ENCODE data around the gene PAAF1.
"Not testable (repeated sequence)": the region's sequence is repeated elsewhere in the genome, so short reads cannot be mapped to it uniquely, and the experiment has no call there.

Gene PAAF1

GRCh38 chr11:73878771-73879170 is 2.0 kb downstream of the PAAF1 start:
- Histone ChIP-seq H3K4me3 (ENCODE audit: low read depth in 1 of 2, low read length in 2 of 2) (no peak overlapping the region), H3K36me3 (ENCODE audit: control insufficient read depth in 1 of 2, insufficient read depth in 2 of 2, low read length in 2 of 2) (peaks cover 0 to 10% of the 10 kb centered on the region in 2 donors), H3K4me1 (ENCODE audit: control insufficient read depth in 1 of 2, insufficient read depth in 2 of 2, low read length in 2 of 2) (peaks cover 21 to 29% of the 10 kb centered on the region in 2 donors), H3K9ac (ENCODE audit: low read depth in 1 of 2, low read length in 2 of 2) (no peak overlapping the region), H3K9me3 (ENCODE audit: control insufficient read depth in 1 of 2, low read length in 2 of 2) (no peaks in the 10 kb centered on the region), H3K27me3 (ENCODE audit: control insufficient read depth in 1 of 2, insufficient read depth in 2 of 2, low read length in 2 of 2) (no peaks in the 10 kb centered on the region), H3K27ac (ENCODE audit: low read depth, low read length) (no peak overlapping the region)

GRCh38 chr11:73880449-73880848 is 3.6 kb downstream of the PAAF1 start:
- H3K36me3 ChIP-seq (ENCODE audit: control insufficient read depth in 1 of 2, insufficient read depth in 2 of 2, low read length in 2 of 2); H3K4me3 ChIP-seq (ENCODE audit: low read depth in 1 of 2, low read length in 2 of 2); H3K9me3 ChIP-seq (ENCODE audit: control insufficient read depth in 1 of 2, low read length in 2 of 2); H3K9ac ChIP-seq (ENCODE audit: low read depth in 1 of 2, low read length in 2 of 2); H3K27me3 ChIP-seq (ENCODE audit: control insufficient read depth in 1 of 2, insufficient read depth in 2 of 2, low read length in 2 of 2); H3K27ac ChIP-seq (ENCODE audit: low read depth, low read length): not testable (repeated sequence)
- peaks cover 14 to 22% of the 10 kb centered on the region in 2 donors for H3K4me1 ChIP-seq (ENCODE audit: control insufficient read depth in 1 of 2, insufficient read depth in 2 of 2, low read length in 2 of 2)

GRCh38 chr11:73883856-73884255 is 7.1 kb downstream of the PAAF1 start:
- Histone ChIP-seq H3K27ac (ENCODE audit: low read depth, low read length) (no peak overlapping the region), H3K4me1 (ENCODE audit: control insufficient read depth in 1 of 2, insufficient read depth in 2 of 2, low read length in 2 of 2) (no peaks in the 10 kb centered on the region), H3K9ac (ENCODE audit: low read depth in 1 of 2, low read length in 2 of 2) (no peak overlapping the region), H3K27me3 (ENCODE audit: control insufficient read depth in 1 of 2, insufficient read depth in 2 of 2, low read length in 2 of 2) (no peaks in the 10 kb centered on the region), H3K36me3 (ENCODE audit: control insufficient read depth in 1 of 2, insufficient read depth in 2 of 2, low read length in 2 of 2) (peaks cover 0 to 11% of the 10 kb centered on the region in 2 donors), H3K9me3 (ENCODE audit: control insufficient read depth in 1 of 2, low read length in 2 of 2) (no peaks in the 10 kb centered on the region), H3K4me3 (ENCODE audit: low read depth in 1 of 2, low read length in 2 of 2) (no peak overlapping the region)

GRCh38 chr11:73888244-73888643 is 11.4 kb downstream of the PAAF1 start:
- H3K9ac ChIP-seq (ENCODE audit: low read depth in 1 of 2, low read length in 2 of 2) = no peak overlapping the region
- no peaks in the 10 kb centered on the region for H3K27me3 ChIP-seq (ENCODE audit: control insufficient read depth in 1 of 2, insufficient read depth in 2 of 2, low read length in 2 of 2)
- H3K36me3 ChIP-seq (ENCODE audit: control insufficient read depth in 1 of 2, insufficient read depth in 2 of 2, low read length in 2 of 2) = peaks cover 6 to 36% of the 10 kb centered on the region in 2 donors
- no peaks in the 10 kb centered on the region for H3K4me1 ChIP-seq (ENCODE audit: control insufficient read depth in 1 of 2, insufficient read depth in 2 of 2, low read length in 2 of 2)
- H3K9me3 ChIP-seq (ENCODE audit: control insufficient read depth in 1 of 2, low read length in 2 of 2) = no peaks in the 10 kb centered on the region
- H3K4me3 ChIP-seq (ENCODE audit: low read depth in 1 of 2, low read length in 2 of 2) = no peak overlapping the region
- no peak overlapping the region for H3K27ac ChIP-seq (ENCODE audit: low read depth, low read length)

GRCh38 chr11:73889019-73889418 is 12.2 kb downstream of the PAAF1 start:
- Histone ChIP-seq H3K9me3 (ENCODE audit: control insufficient read depth in 1 of 2, low read length in 2 of 2) (no peaks in the 10 kb centered on the region), H3K9ac (ENCODE audit: low read depth in 1 of 2, low read length in 2 of 2) (no peak overlapping the region), H3K4me3 (ENCODE audit: low read depth in 1 of 2, low read length in 2 of 2) (no peak overlapping the region), H3K4me1 (ENCODE audit: control insufficient read depth in 1 of 2, insufficient read depth in 2 of 2, low read length in 2 of 2) (no peaks in the 10 kb centered on the region), H3K36me3 (ENCODE audit: control insufficient read depth in 1 of 2, insufficient read depth in 2 of 2, low read length in 2 of 2) (peaks cover 6 to 34% of the 10 kb centered on the region in 2 donors), H3K27ac (ENCODE audit: low read depth, low read length) (no peak overlapping the region), H3K27me3 (ENCODE audit: control insufficient read depth in 1 of 2, insufficient read depth in 2 of 2, low read length in 2 of 2) (no peaks in the 10 kb centered on the region)

GRCh38 chr11:73889536-73889935 is 12.7 kb downstream of the PAAF1 start:
- Histone ChIP-seq H3K4me3 (ENCODE audit: low read depth in 1 of 2, low read length in 2 of 2) (no peak overlapping the region), H3K4me1 (ENCODE audit: control insufficient read depth in 1 of 2, insufficient read depth in 2 of 2, low read length in 2 of 2) (no peaks in the 10 kb centered on the region), H3K27me3 (ENCODE audit: control insufficient read depth in 1 of 2, insufficient read depth in 2 of 2, low read length in 2 of 2) (no peaks in the 10 kb centered on the region), H3K36me3 (ENCODE audit: control insufficient read depth in 1 of 2, insufficient read depth in 2 of 2, low read length in 2 of 2) (peaks cover 6 to 36% of the 10 kb centered on the region in 2 donors), H3K9me3 (ENCODE audit: control insufficient read depth in 1 of 2, low read length in 2 of 2) (no peaks in the 10 kb centered on the region), H3K27ac (ENCODE audit: low read depth, low read length) (no peak overlapping the region), H3K9ac (ENCODE audit: low read depth in 1 of 2, low read length in 2 of 2) (no peak overlapping the region)

- Histone ChIP-seq H3K27ac (ENCODE audit: low read depth, low read length) (no peak overlapping the region), H3K9ac (ENCODE audit: low read depth in 1 of 2, low read length in 2 of 2) (no peak overlapping the region), H3K4me1 (ENCODE audit: control insufficient read depth in 1 of 2, insufficient read depth in 2 of 2, low read length in 2 of 2) (no peaks in the 10 kb centered on the region), H3K9me3 (ENCODE audit: control insufficient read depth in 1 of 2, low read length in 2 of 2) (no peaks in the 10 kb centered on the region), H3K27me3 (ENCODE audit: control insufficient read depth in 1 of 2, insufficient read depth in 2 of 2, low read length in 2 of 2) (no peaks in the 10 kb centered on the region), H3K36me3 (ENCODE audit: control insufficient read depth in 1 of 2, insufficient read depth in 2 of 2, low read length in 2 of 2) (peaks cover 6 to 35% of the 10 kb centered on the region in 2 donors), H3K4me3 (ENCODE audit: low read depth in 1 of 2, low read length in 2 of 2) (no peak overlapping the region)
Measured at GRCh38 chr11:73893041-73893440, 16.2 kb downstream of the PAAF1 start.

- H3K4me3 ChIP-seq (ENCODE audit: low read depth in 1 of 2, low read length in 2 of 2) = no peak overlapping the region
- no peaks in the 10 kb centered on the region for H3K4me1 ChIP-seq (ENCODE audit: control insufficient read depth in 1 of 2, insufficient read depth in 2 of 2, low read length in 2 of 2)
- H3K9me3 ChIP-seq (ENCODE audit: control insufficient read depth in 1 of 2, low read length in 2 of 2) = no peaks in the 10 kb centered on the region
- no peaks in the 10 kb centered on the region for H3K27me3 ChIP-seq (ENCODE audit: control insufficient read depth in 1 of 2, insufficient read depth in 2 of 2, low read length in 2 of 2)
- H3K27ac ChIP-seq (ENCODE audit: low read depth, low read length) = no peak overlapping the region
- H3K9ac ChIP-seq (ENCODE audit: low read depth in 1 of 2, low read length in 2 of 2) = no peak overlapping the region
- H3K36me3 ChIP-seq (ENCODE audit: control insufficient read depth in 1 of 2, insufficient read depth in 2 of 2, low read length in 2 of 2) = peaks cover 9 to 37% of the 10 kb centered on the region in 2 donors
Measured at GRCh38 chr11:73894725-73895335, 18.0 kb downstream of the PAAF1 start.

GRCh38 chr11:73902303-73902702 is 25.5 kb downstream of the PAAF1 start:
- no peaks in the 10 kb centered on the region for H3K4me1 ChIP-seq (ENCODE audit: control insufficient read depth in 1 of 2, insufficient read depth in 2 of 2, low read length in 2 of 2)
- no peak overlapping the region for H3K4me3 ChIP-seq (ENCODE audit: low read depth in 1 of 2, low read length in 2 of 2)
- peaks cover 16 to 30% of the 10 kb centered on the region in 2 donors for H3K36me3 ChIP-seq (ENCODE audit: control insufficient read depth in 1 of 2, insufficient read depth in 2 of 2, low read length in 2 of 2)
- H3K9me3 ChIP-seq (ENCODE audit: control insufficient read depth in 1 of 2, low read length in 2 of 2) = no peaks in the 10 kb centered on the region
- no peak overlapping the region for H3K9ac ChIP-seq (ENCODE audit: low read depth in 1 of 2, low read length in 2 of 2)
- H3K27me3 ChIP-seq (ENCODE audit: control insufficient read depth in 1 of 2, insufficient read depth in 2 of 2, low read length in 2 of 2) = no peaks in the 10 kb centered on the region
- no peak overlapping the region for H3K27ac ChIP-seq (ENCODE audit: low read depth, low read length)

GRCh38 chr11:73907191-73907590 is 30.4 kb downstream of the PAAF1 start:
- Histone ChIP-seq H3K27ac (ENCODE audit: low read depth, low read length) (no peak overlapping the region), H3K36me3 (ENCODE audit: control insufficient read depth in 1 of 2, insufficient read depth in 2 of 2, low read length in 2 of 2) (peaks cover 11 to 42% of the 10 kb centered on the region in 2 donors), H3K4me3 (ENCODE audit: low read depth in 1 of 2, low read length in 2 of 2) (no peak overlapping the region), H3K9me3 (ENCODE audit: control insufficient read depth in 1 of 2, low read length in 2 of 2) (no peaks in the 10 kb centered on the region), H3K4me1 (ENCODE audit: control insufficient read depth in 1 of 2, insufficient read depth in 2 of 2, low read length in 2 of 2) (peaks cover 2 to 3% of the 10 kb centered on the region in 2 donors), H3K27me3 (ENCODE audit: control insufficient read depth in 1 of 2, insufficient read depth in 2 of 2, low read length in 2 of 2) (no peaks in the 10 kb centered on the region), H3K9ac (ENCODE audit: low read depth in 1 of 2, low read length in 2 of 2) (no peak overlapping the region)
